Mucosa of stomach (tissue), 1 donor: ENCODE results near the gene LPIN3.

Experiments
- H3K27me3 ChIP-seq: one replicate; pipeline ENCODE4 v1.7.0; 2013; ENCODE audit warnings: mild to moderate bottlenecking, low read length; ENCODE audit not compliant: control insufficient read depth, insufficient read depth
- H3K36me3 ChIP-seq: one replicate; pipeline ENCODE4 v1.7.0; 2013; ENCODE audit warnings: low read length; ENCODE audit not compliant: control insufficient read depth, insufficient read depth
- H3K4me1 ChIP-seq: one replicate; pipeline ENCODE4 v1.7.0; 2013; ENCODE audit warnings: mild to moderate bottlenecking, low read length; ENCODE audit not compliant: control insufficient read depth, insufficient read depth
- H3K4me3 ChIP-seq: one replicate; pipeline ENCODE4 v1.7.0; 2013; ENCODE audit warnings: low read length
- H3K9ac ChIP-seq: one replicate; pipeline ENCODE4 v1.7.0; 2013; ENCODE audit warnings: mild to moderate bottlenecking, low read length, moderate library complexity
- H3K9me3 ChIP-seq: one replicate; pipeline ENCODE4 v1.7.0; 2013; ENCODE audit warnings: mild to moderate bottlenecking, low read length, moderate library complexity; ENCODE audit not compliant: control insufficient read depth
- donor health status: Pancreatic carcinoma.

Gene LPIN3

GRCh38 chr20:41373931-41374920 lies 33.6 kb downstream of the LPIN3 start:
- Histone ChIP-seq H3K4me1 (no peaks in the 10 kb centered on the region), H3K9ac (no peak overlapping the region)

GRCh38 chr20:41375846-41376245 lies 35.2 kb downstream of the LPIN3 start:
- Histone ChIP-seq H3K27me3 (no peaks in the 10 kb centered on the region), H3K36me3 (no peaks in the 10 kb centered on the region), H3K4me3 (no peak overlapping the region), H3K9me3 (no peaks in the 10 kb centered on the region), H3K4me1 (no peaks in the 10 kb centered on the region), H3K9ac (no peak overlapping the region)

More at GRCh38 chr20:41373931-41374920, 33.6 kb downstream of the LPIN3 start:
- H3K27me3 ChIP-seq = no peaks in the 10 kb centered on the region
- no peaks in the 10 kb centered on the region for H3K36me3 ChIP-seq
- no peaks in the 10 kb centered on the region for H3K9me3 ChIP-seq
- no peak overlapping the region for H3K4me3 ChIP-seq

- no peaks in the 10 kb centered on the region for H3K9me3 ChIP-seq
- H3K36me3 ChIP-seq = no peaks in the 10 kb centered on the region
- no peaks in the 10 kb centered on the region for H3K4me1 ChIP-seq
- H3K9ac ChIP-seq = no peak overlapping the region
- no peak overlapping the region for H3K4me3 ChIP-seq
- no peaks in the 10 kb centered on the region for H3K27me3 ChIP-seq
Measured at GRCh38 chr20:41376349-41376748, 35.7 kb downstream of the LPIN3 start.

GRCh38 chr20:41377275-41377674 lies 36.7 kb downstream of the LPIN3 start:
- Histone ChIP-seq H3K4me1 (no peaks in the 10 kb centered on the region), H3K9me3 (no peaks in the 10 kb centered on the region), H3K27me3 (no peaks in the 10 kb centered on the region), H3K4me3 (no peak overlapping the region), H3K9ac (no peak overlapping the region), H3K36me3 (no peaks in the 10 kb centered on the region)

GRCh38 chr20:41379551-41379950 lies 38.9 kb downstream of the LPIN3 start:
- Histone ChIP-seq H3K4me1 (no peaks in the 10 kb centered on the region), H3K9ac (no peak overlapping the region), H3K36me3 (no peaks in the 10 kb centered on the region), H3K9me3 (no peaks in the 10 kb centered on the region), H3K27me3 (no peaks in the 10 kb centered on the region), H3K4me3 (no peak overlapping the region)

- H3K9me3 ChIP-seq = no peaks in the 10 kb centered on the region
- H3K4me1 ChIP-seq = no peaks in the 10 kb centered on the region
- no peak overlapping the region for H3K9ac ChIP-seq
- H3K27me3 ChIP-seq = no peaks in the 10 kb centered on the region
- no peaks in the 10 kb centered on the region for H3K36me3 ChIP-seq
- H3K4me3 ChIP-seq = no peak overlapping the region
Measured at GRCh38 chr20:41380551-41381193, 40.1 kb downstream of the LPIN3 start.

GRCh38 chr20:41382791-41383305 lies 42.2 kb downstream of the LPIN3 start:
- Histone ChIP-seq H3K27me3 (no peaks in the 10 kb centered on the region), H3K9ac (no peak overlapping the region)

GRCh38 chr20:41386502-41387427 lies 46.1 kb downstream of the LPIN3 start:
- H3K36me3 ChIP-seq = no peaks in the 10 kb centered on the region
- H3K4me3 ChIP-seq = no peak overlapping the region
- no peaks in the 10 kb centered on the region for H3K4me1 ChIP-seq
- no peak overlapping the region for H3K9ac ChIP-seq
- no peaks in the 10 kb centered on the region for H3K9me3 ChIP-seq
- H3K27me3 ChIP-seq = no peaks in the 10 kb centered on the region

More at GRCh38 chr20:41382791-41383305, 42.2 kb downstream of the LPIN3 start:
- no peaks in the 10 kb centered on the region for H3K4me1 ChIP-seq
- H3K9me3 ChIP-seq = no peaks in the 10 kb centered on the region
- H3K36me3 ChIP-seq = no peaks in the 10 kb centered on the region
- H3K4me3 ChIP-seq = no peak overlapping the region

GRCh38 chr20:41387444-41387851 lies 46.8 kb downstream of the LPIN3 start:
- Histone ChIP-seq H3K4me1 (no peaks in the 10 kb centered on the region), H3K9me3 (no peaks in the 10 kb centered on the region), H3K4me3 (no peak overlapping the region), H3K27me3 (no peaks in the 10 kb centered on the region), H3K9ac (no peak overlapping the region), H3K36me3 (no peaks in the 10 kb centered on the region)

GRCh38 chr20:41390889-41391288 lies 50.3 kb downstream of the LPIN3 start:
- Histone ChIP-seq H3K9ac (no peak overlapping the region), H3K36me3 (no peaks in the 10 kb centered on the region), H3K27me3 (no peaks in the 10 kb centered on the region), H3K4me1 (peaks cover 9% of the 10 kb centered on the region), H3K9me3 (no peaks in the 10 kb centered on the region), H3K4me3 (no peak overlapping the region)

- Histone ChIP-seq H3K27me3 (no peaks in the 10 kb centered on the region), H3K4me1 (peaks cover 9% of the 10 kb centered on the region), H3K9ac (no peak overlapping the region)
Measured at GRCh38 chr20:41391587-41392001, 51.0 kb downstream of the LPIN3 start.

More at GRCh38 chr20:41391587-41392001, 51.0 kb downstream of the LPIN3 start:
- Histone ChIP-seq H3K4me3 (no peak overlapping the region), H3K36me3 (no peaks in the 10 kb centered on the region), H3K9me3 (no peaks in the 10 kb centered on the region)
